IMR-90 (cell line): ENCODE data around the gene GOLGA8K.
"Not testable (repeated sequence)": the region's sequence is repeated elsewhere in the genome, so short reads cannot be mapped to it uniquely, and the experiment has no call there.

Experiments used
- BHLHE40 ChIP-seq: fragments of 150-350 bp; IDR thresholded peaks from 2 replicates; pipeline ENCODE4 v1.6.1; 2016; ENCODE audit warnings: mild to moderate bottlenecking, low read depth, low read length
- CTCF ChIP-seq: conservative IDR thresholded peaks from 2 replicates; pipeline ENCODE4 v1.5.1; 2012; ENCODE audit warnings: mild to moderate bottlenecking, low read depth, low read length, improper control_type of control experiment
- MAFK ChIP-seq: IDR thresholded peaks from 2 replicates; pipeline ENCODE4 v1.6.1; 2012; ENCODE audit warnings: low read depth, low read length, improper control_type of control experiment
- MXI1 ChIP-seq: IDR thresholded peaks from 2 replicates; pipeline ENCODE4 v1.6.1; 2012; ENCODE audit warnings: low read depth, mild to moderate bottlenecking, low read length, moderate library complexity, borderline replicate concordance
- POLR2A ChIP-seq: IDR thresholded peaks from 2 replicates; pipeline ENCODE4 v1.6.1; 2012; ENCODE audit warnings: mild to moderate bottlenecking, low read depth, low read length
- RAD21 ChIP-seq: IDR thresholded peaks from 2 replicates; pipeline ENCODE4 v1.6.1; 2012; ENCODE audit warnings: low read length, improper control_type of control experiment
- RCOR1 ChIP-seq: IDR thresholded peaks from 2 replicates; pipeline ENCODE4 v1.6.1; 2012; ENCODE audit warnings: mild to moderate bottlenecking, low read length, improper control_type of control experiment; ENCODE audit not compliant: insufficient replicate concordance
- RFX5 ChIP-seq: IDR thresholded peaks from 2 replicates; pipeline ENCODE4 v1.8.0; 2012; ENCODE audit warnings: low read depth, mild to moderate bottlenecking, low read length, moderate library complexity
- SMC3 ChIP-seq: fragments of 150-350 bp; IDR thresholded peaks from 2 replicates; pipeline ENCODE4 v1.6.1; 2016; ENCODE audit warnings: low read depth, mild to moderate bottlenecking, antibody characterized with exemption, low read length, moderate library complexity

GRCh38 chr15:32374185-32374584 lies 28.9 kb downstream of the GOLGA8K start:
- TF ChIP-seq CTCF, RFX5, MAFK, SMC3, POLR2A, MXI1, BHLHE40, RAD21, RCOR1: not testable (repeated sequence)
